KMS-11 (cell line): ENCODE results near the gene TPX2.

Experiments
- H2AFZ ChIP-seq: fragments of 200-600 bp; sonication (generic); 2 replicates; pipeline ENCODE4 v1.6.1; 2016; ENCODE audit warnings: antibody characterized with exemption, mixed run types, low read depth
- H3K27ac ChIP-seq: fragments of 200-600 bp; sonication (generic); 2 replicates; pipeline ENCODE4 v1.6.1; 2016; ENCODE audit warnings: mild to moderate bottlenecking, mixed run types
- H3K27me3 ChIP-seq: fragments of 200-600 bp; sonication (generic); 2 replicates; pipeline ENCODE4 v1.6.1; 2017; ENCODE audit warnings: mild to moderate bottlenecking, low read depth, mixed run types, moderate library complexity; ENCODE audit not compliant: insufficient read depth
- H3K36me3 ChIP-seq: fragments of 200-600 bp; sonication (generic); 2 replicates; pipeline ENCODE4 v1.6.1; 2017; ENCODE audit warnings: mild to moderate bottlenecking, mixed run types; ENCODE audit not compliant: insufficient read depth
- H3K4me1 ChIP-seq: fragments of 200-600 bp; sonication (generic); 2 replicates; pipeline ENCODE4 v1.6.1; 2016; ENCODE audit warnings: mild to moderate bottlenecking, low read depth, mixed run types; ENCODE audit not compliant: poor library complexity, severe bottlenecking
- H3K4me2 ChIP-seq: fragments of 200-600 bp; sonication (generic); 2 replicates; pipeline ENCODE4 v1.7.0; 2016; ENCODE audit warnings: mild to moderate bottlenecking, mixed run types
- H3K4me3 ChIP-seq: fragments of 200-600 bp; sonication (generic); IDR thresholded peaks from 2 replicates; pipeline ENCODE4 v1.6.1; 2017; ENCODE audit warnings: low read depth, low read length, mixed read lengths; ENCODE audit not compliant: insufficient read depth
- H3K79me2 ChIP-seq: fragments of 200-600 bp; sonication (generic); 2 replicates; pipeline ENCODE4 v1.6.1; 2016; ENCODE audit warnings: low read depth, mixed run types; ENCODE audit not compliant: insufficient read depth
- H3K9ac ChIP-seq: fragments of 200-600 bp; sonication (generic); 2 replicates; pipeline ENCODE4 v1.6.1; 2016; ENCODE audit warnings: mild to moderate bottlenecking, mixed run types
- H4K20me1 ChIP-seq: fragments of 200-600 bp; sonication (generic); 2 replicates; pipeline ENCODE4 v1.6.1; 2016; ENCODE audit warnings: mild to moderate bottlenecking, mixed run types; ENCODE audit not compliant: insufficient read depth
- CTCF ChIP-seq: fragments of 200-600 bp; sonication (generic); conservative IDR thresholded peaks from 2 replicates; pipeline ENCODE4 v1.6.1; 2017; ENCODE audit warnings: low read depth, mild to moderate bottlenecking, antibody characterized with exemption, low read length, moderate library complexity, mixed read lengths

Gene TPX2

GRCh38 chr20:31708736-31709534 is 30.2 kb upstream of the TPX2 start:
- Histone ChIP-seq H3K36me3 (peaks cover 3% of the 10 kb centered on the region; the same call in 1 of the 2 replicates), H3K9ac (0 out of 2 replicates have a peak overlapping the region, but pooled peaks have one; percentile 9), H4K20me1 (no peaks in the 10 kb centered on the region), H3K27me3 (no peaks in the 10 kb centered on the region), H3K79me2 (peaks cover 69% of the 10 kb centered on the region), H3K4me3 (no peak overlapping the region), H3K4me2 (peak overlapping the region; percentile 89), H3K4me1 (peaks cover 100% of the 10 kb centered on the region), H2AFZ (no peak overlapping the region), H3K27ac (peak overlapping the region; percentile 86)
- no peak for TF ChIP-seq CTCF

GRCh38 chr20:31709939-31710338 is 29.2 kb upstream of the TPX2 start:
- H3K4me2 ChIP-seq: peak overlapping the region; percentile 64; the same call in 1 of the 2 replicates
- TF ChIP-seq CTCF: no peak
- H3K79me2 ChIP-seq: peaks cover 65% of the 10 kb centered on the region
- H3K27ac ChIP-seq: peak overlapping the region; percentile 86; the same call in 1 of the 2 replicates
- no peak overlapping the region for H3K4me3 ChIP-seq
- peaks cover 100% of the 10 kb centered on the region for H3K4me1 ChIP-seq
- H3K27me3 ChIP-seq: no peaks in the 10 kb centered on the region
- no peak overlapping the region for H3K9ac ChIP-seq
- no peak overlapping the region for H2AFZ ChIP-seq
- peaks cover 3% of the 10 kb centered on the region; the same call in 1 of the 2 replicates for H3K36me3 ChIP-seq
- no peaks in the 10 kb centered on the region for H4K20me1 ChIP-seq

- no peak for TF ChIP-seq CTCF
- no peak overlapping the region for H3K9ac ChIP-seq
- peak overlapping the region; percentile 86; the same call in 1 of the 2 replicates for H3K27ac ChIP-seq
- peaks cover 65% of the 10 kb centered on the region for H3K79me2 ChIP-seq
- no peak overlapping the region for H3K4me3 ChIP-seq
- no peak overlapping the region for H2AFZ ChIP-seq
- peaks cover 3% of the 10 kb centered on the region; the same call in 1 of the 2 replicates for H3K36me3 ChIP-seq
- no peaks in the 10 kb centered on the region for H3K27me3 ChIP-seq
- no peaks in the 10 kb centered on the region for H4K20me1 ChIP-seq
- peak overlapping the region; percentile 64 for H3K4me2 ChIP-seq
- H3K4me1 ChIP-seq: peaks cover 100% of the 10 kb centered on the region
Observed at GRCh38 chr20:31710423-31711108, 28.5 kb upstream of the TPX2 start.

GRCh38 chr20:31711179-31712111 is 27.6 kb upstream of the TPX2 start:
- peaks cover 3% of the 10 kb centered on the region; the same call in 1 of the 2 replicates for H3K36me3 ChIP-seq
- H3K27ac ChIP-seq: peak overlapping the region; percentile 86; the same call in 1 of the 2 replicates
- H2AFZ ChIP-seq: no peak overlapping the region
- peaks cover 68% of the 10 kb centered on the region for H3K79me2 ChIP-seq
- no peak overlapping the region for H3K9ac ChIP-seq
- H4K20me1 ChIP-seq: no peaks in the 10 kb centered on the region
- H3K27me3 ChIP-seq: no peaks in the 10 kb centered on the region
- H3K4me1 ChIP-seq: peaks cover 98% of the 10 kb centered on the region
- no peak for TF ChIP-seq CTCF
- H3K4me2 ChIP-seq: peak overlapping the region; percentile 64
- no peak overlapping the region for H3K4me3 ChIP-seq
